Measurements from ENCODE around the gene XPO1. TPM values are rescaled to one million over a fixed set of nuclear protein-coding genes. Genes with fewer than 3 reads are reported as not detected.

The XPO1 gene
- total RNA-seq, 1 donor from 2014 or later: 103 TPM

DNA sequence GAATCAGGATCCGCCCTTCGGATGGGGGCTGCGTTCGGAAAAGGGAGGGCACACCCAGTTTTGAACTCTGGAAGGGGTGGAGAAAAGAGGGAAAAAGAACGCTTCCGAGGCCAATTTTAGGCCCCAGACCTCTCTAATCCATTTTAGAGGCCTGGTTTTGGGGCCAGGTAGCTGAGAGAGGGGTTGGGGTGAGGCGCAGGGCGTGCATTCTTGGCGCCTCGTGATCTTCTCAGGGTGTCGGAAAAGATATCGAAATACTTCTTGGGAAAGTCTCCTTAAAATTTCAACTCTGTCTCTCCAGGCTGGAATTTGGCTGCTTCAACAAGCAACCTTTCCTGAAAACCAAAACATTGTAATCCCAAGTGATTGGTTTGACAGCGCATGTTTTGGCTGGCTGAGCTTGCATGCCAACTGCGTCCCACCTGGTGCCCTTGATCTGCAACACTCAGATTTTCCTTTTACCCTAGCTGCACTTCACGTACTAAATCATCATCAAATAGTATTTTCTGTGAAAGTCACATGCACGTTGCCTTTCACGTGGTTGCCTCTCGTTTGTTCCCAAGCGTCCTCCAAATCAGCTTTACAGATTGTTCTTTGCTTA is 864 bp upstream of the XPO1 start:
- Mint-ChIP-seq H3K4me3 (ENCODE audit: unreplicated experiment) (peak overlapping the region; percentile 88), H3K9me3 (ENCODE audit: unreplicated experiment) (peaks cover 16% of the 10 kb centered on the region), H3K27ac (ENCODE audit: unreplicated experiment) (peak overlapping the region; percentile 86), H3K4me1 (ENCODE audit: low read depth, unreplicated experiment) (peaks cover 15% of the 10 kb centered on the region), H3K27me3 (ENCODE audit: unreplicated experiment) (peaks cover 12% of the 10 kb centered on the region), H3K36me3 (ENCODE audit: unreplicated experiment) (no peaks in the 10 kb centered on the region)
- no peak for DNase-seq
- TF ChIP-seq, protein P1, sequence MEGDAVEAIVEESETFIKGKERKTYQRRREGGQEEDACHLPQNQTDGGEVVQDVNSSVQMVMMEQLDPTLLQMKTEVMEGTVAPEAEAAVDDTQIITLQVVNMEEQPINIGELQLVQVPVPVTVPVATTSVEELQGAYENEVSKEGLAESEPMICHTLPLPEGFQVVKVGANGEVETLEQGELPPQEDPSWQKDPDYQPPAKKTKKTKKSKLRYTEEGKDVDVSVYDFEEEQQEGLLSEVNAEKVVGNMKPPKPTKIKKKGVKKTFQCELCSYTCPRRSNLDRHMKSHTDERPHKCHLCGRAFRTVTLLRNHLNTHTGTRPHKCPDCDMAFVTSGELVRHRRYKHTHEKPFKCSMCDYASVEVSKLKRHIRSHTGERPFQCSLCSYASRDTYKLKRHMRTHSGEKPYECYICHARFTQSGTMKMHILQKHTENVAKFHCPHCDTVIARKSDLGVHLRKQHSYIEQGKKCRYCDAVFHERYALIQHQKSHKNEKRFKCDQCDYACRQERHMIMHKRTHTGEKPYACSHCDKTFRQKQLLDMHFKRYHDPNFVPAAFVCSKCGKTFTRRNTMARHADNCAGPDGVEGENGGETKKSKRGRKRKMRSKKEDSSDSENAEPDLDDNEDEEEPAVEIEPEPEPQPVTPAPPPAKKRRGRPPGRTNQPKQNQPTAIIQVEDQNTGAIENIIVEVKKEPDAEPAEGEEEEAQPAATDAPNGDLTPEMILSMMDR (IDR thresholded peaks at IDR 0.05; ENCODE audit: partially characterized antibody, unreplicated experiment): no peak

DNA sequence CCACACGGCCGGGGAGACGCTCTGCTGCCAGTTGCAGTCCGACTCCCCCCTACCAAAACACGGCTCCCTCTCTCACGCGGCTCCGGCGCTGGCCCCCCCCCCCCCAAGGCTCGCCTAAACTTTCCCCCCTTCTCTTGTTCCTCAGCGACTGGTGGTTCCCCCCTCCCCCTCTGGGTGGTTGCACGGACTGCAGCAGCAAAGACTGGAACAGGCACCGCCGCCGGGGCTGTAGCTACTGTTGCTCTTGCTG is 281 bp downstream of the XPO1 start:
- TF ChIP-seq, protein P1 (IDR thresholded peaks at IDR 0.05; ENCODE audit: partially characterized antibody, unreplicated experiment): no peak
- H3K36me3 Mint-ChIP-seq (ENCODE audit: unreplicated experiment): no peaks in the 10 kb centered on the region
- peak overlapping the region; percentile 97 for H3K27ac Mint-ChIP-seq (ENCODE audit: unreplicated experiment)
- peaks cover 12% of the 10 kb centered on the region for H3K27me3 Mint-ChIP-seq (ENCODE audit: unreplicated experiment)
- no peak for DNase-seq
- peaks cover 15% of the 10 kb centered on the region for H3K4me1 Mint-ChIP-seq (ENCODE audit: low read depth, unreplicated experiment)
- H3K4me3 Mint-ChIP-seq (ENCODE audit: unreplicated experiment): peak overlapping the region; percentile 88
- H3K9me3 Mint-ChIP-seq (ENCODE audit: unreplicated experiment): peaks cover 16% of the 10 kb centered on the region

GRCh38 chr2:61537277-61537949 is 743 bp downstream of the XPO1 start:
- H3K4me3 Mint-ChIP-seq (ENCODE audit: unreplicated experiment): peak overlapping the region; percentile 94
- no peaks in the 10 kb centered on the region for H3K36me3 Mint-ChIP-seq (ENCODE audit: unreplicated experiment)
- peaks cover 15% of the 10 kb centered on the region for H3K4me1 Mint-ChIP-seq (ENCODE audit: low read depth, unreplicated experiment)
- peaks cover 16% of the 10 kb centered on the region for H3K9me3 Mint-ChIP-seq (ENCODE audit: unreplicated experiment)
- peak; percentile 72 for DNase-seq
- peaks cover 12% of the 10 kb centered on the region for H3K27me3 Mint-ChIP-seq (ENCODE audit: unreplicated experiment)
- TF ChIP-seq, protein P1 (IDR thresholded peaks at IDR 0.05; ENCODE audit: partially characterized antibody, unreplicated experiment): no peak
- peak overlapping the region; percentile 97 for H3K27ac Mint-ChIP-seq (ENCODE audit: unreplicated experiment)

GRCh38 chr2:61536572-61537276 is 1.4 kb downstream of the XPO1 start:
- Mint-ChIP-seq H3K36me3 (ENCODE audit: unreplicated experiment) (no peaks in the 10 kb centered on the region), H3K27me3 (ENCODE audit: unreplicated experiment) (peaks cover 12% of the 10 kb centered on the region), H3K4me3 (ENCODE audit: unreplicated experiment) (peak overlapping the region; percentile 94), H3K9me3 (ENCODE audit: unreplicated experiment) (peaks cover 16% of the 10 kb centered on the region), H3K4me1 (ENCODE audit: low read depth, unreplicated experiment) (peaks cover 15% of the 10 kb centered on the region), H3K27ac (ENCODE audit: unreplicated experiment) (peak overlapping the region; percentile 90)
- DNase-seq: peak; percentile 76
- TF ChIP-seq, protein P1 (IDR thresholded peaks at IDR 0.05; ENCODE audit: partially characterized antibody, unreplicated experiment): no peak

DNA sequence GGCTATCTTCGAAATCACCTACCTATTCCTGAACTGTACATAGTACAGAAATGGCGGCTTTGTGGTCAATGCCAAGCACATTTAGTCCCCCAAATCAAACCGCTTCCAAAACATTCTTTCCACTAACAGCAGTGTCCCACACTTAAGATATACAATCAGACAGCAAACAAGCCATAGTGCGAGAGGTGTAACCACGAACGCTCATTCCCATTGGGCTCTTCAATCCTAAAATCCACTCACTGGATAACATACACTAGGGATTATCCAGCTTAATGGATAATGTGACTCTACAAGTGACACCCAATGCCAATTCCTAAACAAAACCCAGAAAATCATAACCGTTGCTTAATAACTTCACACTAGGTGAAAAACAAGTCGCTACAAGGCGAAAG is 2.0 kb downstream of the XPO1 start:
- Mint-ChIP-seq H3K27ac (ENCODE audit: unreplicated experiment) (peak overlapping the region; percentile 90), H3K36me3 (ENCODE audit: unreplicated experiment) (no peaks in the 10 kb centered on the region)

More for the DNA sequence above, 2.0 kb downstream of the XPO1 start:
- no peak for DNase-seq
- TF ChIP-seq, protein P1 (IDR thresholded peaks at IDR 0.05; ENCODE audit: partially characterized antibody, unreplicated experiment): no peak
- Mint-ChIP-seq H3K4me1 (ENCODE audit: low read depth, unreplicated experiment) (peaks cover 15% of the 10 kb centered on the region), H3K27me3 (ENCODE audit: unreplicated experiment) (peaks cover 12% of the 10 kb centered on the region), H3K9me3 (ENCODE audit: unreplicated experiment) (peaks cover 16% of the 10 kb centered on the region), H3K4me3 (ENCODE audit: unreplicated experiment) (peak overlapping the region; percentile 94)

Measured in glutamatergic neuron (in vitro differentiated cells).